ENCODE results near the gene DAPL1.
A peak's percentile ranks its signal among the peaks of the same experiment; 100 is the strongest.

Gene DAPL1

DNA sequence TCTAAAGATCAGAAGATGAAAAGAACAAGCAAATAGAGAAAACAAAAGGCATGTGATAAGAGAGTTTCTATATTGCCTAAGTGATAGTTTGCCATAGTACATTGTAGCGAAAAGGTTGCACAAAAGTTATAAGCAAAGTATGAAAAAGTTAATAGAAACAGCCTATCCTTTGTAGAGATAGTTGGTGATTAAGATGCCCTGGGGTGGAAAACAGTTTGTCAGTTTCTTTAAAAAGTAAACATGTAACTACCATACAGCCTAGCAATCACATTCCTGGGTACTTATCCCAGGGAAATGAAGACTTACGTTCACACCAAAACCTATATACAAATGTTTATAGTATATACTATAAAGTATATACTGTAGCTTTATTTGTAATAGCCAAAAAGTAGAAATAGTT is 16.9 kb upstream of the DAPL1 start:
- DNase-seq: no peak

GRCh38 chr2:158779621-158780020 is 15.5 kb upstream of the DAPL1 start:
- no peak for DNase-seq

DNA sequence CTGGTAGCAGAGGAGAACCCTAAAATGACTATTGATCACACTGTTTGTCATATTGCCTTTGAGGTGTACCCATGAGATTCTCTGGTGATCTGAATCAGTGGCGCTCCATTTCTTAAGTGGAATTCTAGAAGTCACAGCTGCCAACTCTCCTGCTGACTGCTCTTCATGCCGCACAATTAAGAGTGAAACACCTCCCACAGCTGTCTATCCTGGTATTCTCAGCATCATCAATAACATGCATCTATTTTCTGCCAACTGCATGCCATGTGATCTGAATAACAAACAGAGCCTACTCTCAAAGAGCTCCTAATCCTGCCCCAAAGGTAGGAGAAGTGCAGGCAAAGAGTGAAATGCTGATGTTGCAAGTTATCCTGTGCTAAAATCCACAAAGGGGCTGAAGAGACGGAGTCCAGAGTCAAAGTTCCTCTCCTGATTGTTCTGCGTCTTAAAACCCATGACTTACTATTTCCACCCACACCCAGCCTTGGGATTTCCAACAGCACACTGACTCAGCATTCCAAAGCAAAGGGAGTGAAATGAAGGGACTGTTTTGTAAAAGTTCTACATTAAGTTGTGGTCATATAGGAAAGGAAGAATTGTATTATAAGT is 13.7 kb upstream of the DAPL1 start:
- DNase-seq: no peak

DNA sequence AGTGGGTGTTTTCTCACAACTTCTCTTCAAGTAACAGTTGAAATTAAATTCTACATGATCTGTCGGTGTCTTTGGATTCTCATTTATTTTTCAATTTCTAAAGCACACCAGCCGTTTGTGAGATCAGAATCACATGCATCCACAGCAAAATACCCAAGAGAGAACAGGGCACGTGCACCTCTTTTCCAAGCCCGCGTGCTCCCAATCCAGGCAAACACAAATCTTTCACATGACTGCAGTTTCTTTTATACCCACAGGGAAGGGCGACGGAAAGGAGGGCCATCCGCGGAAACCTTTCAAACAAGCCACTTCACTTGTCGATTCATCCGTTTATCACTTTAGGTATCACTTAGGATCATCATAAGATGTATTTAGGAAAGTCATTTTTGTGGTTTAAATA is 13.0 kb upstream of the DAPL1 start:
- no peak for DNase-seq

DNA sequence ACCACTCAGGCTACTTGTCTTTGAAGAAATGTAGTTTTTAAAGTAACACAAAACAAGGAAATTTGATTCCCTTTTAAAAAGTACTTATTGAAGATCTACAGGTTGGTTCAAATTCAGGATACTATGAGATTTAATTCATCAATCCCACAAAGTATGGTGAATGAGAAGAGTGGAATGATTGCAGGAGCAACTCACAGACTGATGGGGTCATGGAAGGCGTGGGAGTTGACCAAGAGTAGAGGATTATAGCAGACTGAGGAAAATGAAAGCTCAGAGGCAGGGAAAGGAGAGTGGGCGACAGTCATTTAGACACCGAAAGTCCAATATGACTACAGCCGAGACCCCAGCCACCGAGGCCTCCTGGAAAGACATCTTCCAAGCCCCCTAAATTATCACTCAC is 12.5 kb upstream of the DAPL1 start:
- no peak for DNase-seq

DNA sequence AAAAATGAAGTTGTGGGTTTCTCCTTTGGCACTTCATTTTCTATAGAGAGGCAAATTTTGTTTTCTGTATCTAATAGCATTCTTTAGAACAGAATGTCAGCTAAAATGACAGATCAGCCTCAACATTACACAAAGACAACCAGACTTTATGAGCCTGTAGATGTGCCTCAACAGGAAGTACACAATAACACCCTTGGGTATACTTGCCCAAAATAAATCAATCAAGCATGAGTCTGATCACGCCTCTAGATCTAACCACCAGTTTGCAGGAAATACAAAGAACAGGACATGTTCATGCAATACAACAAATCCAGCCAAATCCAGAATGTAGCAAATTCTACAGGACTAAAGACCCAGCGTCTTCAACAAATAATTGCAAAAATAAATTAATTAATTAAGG is 11.2 kb upstream of the DAPL1 start:
- DNase-seq: peak in 1 of 5 experiments; percentile 13

GRCh38 chr2:158786897-158787296 is 8.2 kb upstream of the DAPL1 start:
- no peak for DNase-seq

- no peak for DNase-seq
Measured at GRCh38 chr2:158788951-158789350, 6.2 kb upstream of the DAPL1 start.

GRCh38 chr2:158796652-158797051 is 1.5 kb downstream of the DAPL1 start:
- no peak for DNase-seq

DNA sequence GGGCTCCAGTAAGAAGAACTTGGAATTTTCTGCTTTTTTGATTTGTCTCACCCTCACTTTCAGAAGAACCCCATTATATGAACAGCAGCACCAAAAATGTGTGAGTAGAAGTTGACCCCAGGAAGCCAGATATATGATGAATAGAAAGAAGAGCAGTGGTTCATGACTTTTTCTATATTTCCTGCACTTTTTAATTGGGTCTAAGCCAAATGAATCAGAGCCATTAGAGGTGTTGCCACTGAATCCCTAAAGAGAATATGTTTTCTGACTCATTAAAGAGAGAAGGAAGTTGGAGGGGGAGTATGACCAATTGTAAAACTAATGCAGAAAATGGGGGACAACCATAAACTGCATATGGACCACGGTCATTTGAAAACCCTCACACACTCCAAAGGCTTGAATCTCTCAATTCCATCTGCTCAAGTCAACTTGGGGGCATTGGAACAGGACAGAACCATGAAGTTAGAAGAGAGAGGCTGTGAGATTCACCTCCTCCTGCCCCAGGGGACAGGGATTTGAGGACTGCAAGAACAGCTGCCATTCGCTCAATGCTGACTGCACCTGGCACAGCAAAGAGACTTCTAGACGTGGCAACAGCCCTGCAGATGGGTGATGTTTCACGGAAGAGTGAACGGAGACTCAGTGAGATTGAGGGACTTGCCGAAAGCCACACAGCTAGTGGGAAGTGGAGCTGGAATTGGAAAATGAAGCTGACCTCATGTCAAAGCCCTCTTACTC is 3.0 kb downstream of the DAPL1 start:
- DNase-seq: no peak

- DNase-seq: no peak
Measured at GRCh38 chr2:158799181-158799580, 4.1 kb downstream of the DAPL1 start.

GRCh38 chr2:158803506-158803905 is 8.4 kb downstream of the DAPL1 start:
- no peak for DNase-seq

DNA sequence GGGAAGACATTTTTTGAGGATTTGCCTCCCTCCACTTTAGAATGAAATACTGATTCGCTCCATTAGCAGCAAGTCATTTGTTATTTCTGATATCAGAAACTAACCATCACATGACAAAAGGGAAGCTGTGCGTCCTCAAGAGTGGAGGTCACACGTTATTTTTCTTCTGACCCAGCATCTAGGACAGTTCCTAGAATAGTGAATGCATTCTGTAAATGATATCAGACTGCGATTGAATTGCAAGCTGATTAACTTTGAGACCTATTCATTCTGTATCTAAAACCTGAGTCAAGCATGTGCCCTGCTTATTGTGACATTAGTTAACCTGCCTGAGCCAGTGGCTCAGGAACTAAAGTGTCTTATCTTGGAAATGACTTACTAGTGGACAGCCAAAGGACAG is 10.1 kb downstream of the DAPL1 start:
- DNase-seq: no peak

DNA sequence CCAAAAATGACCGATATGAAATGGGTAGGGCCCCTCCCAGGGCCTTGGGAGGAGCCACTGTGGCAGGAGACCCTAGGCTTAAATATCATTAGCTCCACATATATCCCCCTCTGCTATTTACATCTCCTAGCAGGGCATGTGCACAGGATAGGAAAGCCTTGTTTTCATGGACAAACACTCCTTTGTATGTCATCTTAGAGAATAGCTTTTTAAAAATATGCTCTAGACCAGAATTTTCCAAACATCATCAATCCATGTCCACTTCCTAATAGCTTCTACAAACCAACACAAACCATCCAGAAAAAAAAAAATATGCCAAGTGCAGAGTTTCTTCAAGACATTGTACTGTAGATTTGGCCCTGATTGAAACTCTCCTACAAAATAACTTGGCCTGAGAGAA is 10.8 kb downstream of the DAPL1 start:
- DNase-seq: no peak

GRCh38 chr2:158806941-158807340 is 11.8 kb downstream of the DAPL1 start:
- DNase-seq: no peak

DNA sequence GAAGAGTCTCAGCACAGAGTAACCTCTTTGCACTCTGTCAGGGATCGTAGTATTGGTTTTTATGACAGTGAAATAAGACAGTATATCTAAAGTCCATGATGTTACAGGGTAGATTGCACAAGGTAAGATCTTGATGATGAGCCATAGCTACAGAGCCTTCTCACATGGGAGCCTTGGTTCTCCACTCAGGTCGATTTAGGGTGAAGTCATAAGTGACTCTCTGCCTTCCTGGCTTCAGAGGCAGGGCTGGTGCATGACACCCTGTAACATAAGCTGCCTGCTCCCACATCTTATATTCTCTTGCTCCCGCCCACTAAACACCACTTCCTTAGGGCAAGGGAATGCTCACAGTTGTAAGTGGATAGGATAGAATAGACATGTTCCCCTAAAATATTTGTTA is 13.3 kb downstream of the DAPL1 start:
- no peak for DNase-seq

- no peak for DNase-seq
Measured at GRCh38 chr2:158809816-158810215, 14.7 kb downstream of the DAPL1 start.

GRCh38 chr2:158810731-158811460 is 15.8 kb downstream of the DAPL1 start:
- DNase-seq: no peak

GRCh38 chr2:158815166-158815565 is 20.0 kb downstream of the DAPL1 start:
- DNase-seq: no peak

DNA sequence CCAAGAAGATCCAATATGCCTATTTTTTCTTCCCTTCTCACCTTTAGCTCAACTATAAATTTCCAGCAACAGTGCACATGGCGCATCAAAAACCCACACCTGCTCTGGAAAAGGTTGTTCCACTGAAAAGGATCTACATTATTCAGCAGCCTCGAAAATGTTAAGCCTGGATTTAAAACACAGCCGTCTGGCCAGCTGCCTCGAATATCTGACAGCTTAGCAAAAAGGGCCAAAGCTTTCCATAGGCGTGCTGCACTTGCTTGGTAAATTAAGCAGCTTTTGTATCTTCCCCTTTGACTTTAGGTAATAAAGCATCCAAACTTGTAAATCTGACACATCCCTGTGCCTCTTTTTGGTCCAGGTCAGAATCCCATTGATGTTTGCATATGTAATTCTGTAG is 20.5 kb downstream of the DAPL1 start:
- DNase-seq: no peak

DNA sequence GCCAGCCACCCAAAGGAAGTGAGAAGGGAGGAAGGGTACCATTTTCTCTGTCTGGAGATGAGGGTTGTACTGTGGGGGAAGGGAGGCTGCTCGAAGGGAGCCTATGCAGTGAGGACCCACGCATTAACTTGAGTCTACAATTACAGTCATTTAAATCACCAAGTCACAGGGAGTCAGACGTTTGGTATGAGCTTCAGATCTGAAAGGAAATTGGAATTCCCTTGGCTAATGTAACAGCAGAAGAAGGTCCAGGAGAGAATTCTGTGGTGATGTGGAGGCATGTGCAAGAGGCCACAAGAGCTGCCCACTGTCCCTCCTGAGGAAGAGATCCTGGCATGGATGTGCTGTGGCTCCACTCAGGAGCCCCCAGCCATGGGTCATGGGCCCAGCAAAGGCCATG is 22.5 kb downstream of the DAPL1 start:
- no peak for DNase-seq

DNA sequence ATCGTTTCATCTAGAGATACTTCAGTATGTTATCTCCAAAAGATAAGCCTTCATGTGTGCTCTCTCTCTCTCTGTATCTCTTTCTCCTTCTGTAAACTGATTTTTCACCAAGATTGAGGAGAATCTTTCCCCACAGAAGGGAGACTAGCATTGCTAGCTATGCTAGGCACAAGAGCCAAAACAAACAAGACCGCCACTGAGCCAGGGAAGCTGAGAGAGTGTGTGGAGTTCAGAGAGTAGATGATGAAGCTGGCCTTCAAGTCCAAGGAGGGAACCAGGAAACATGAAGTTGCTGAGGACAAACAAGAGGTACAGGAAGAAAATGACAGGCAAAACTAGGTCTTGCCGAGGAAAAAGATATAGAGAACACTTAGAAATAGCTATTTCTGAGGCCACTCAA is 23.4 kb downstream of the DAPL1 start:
- DNase-seq: no peak

DNA sequence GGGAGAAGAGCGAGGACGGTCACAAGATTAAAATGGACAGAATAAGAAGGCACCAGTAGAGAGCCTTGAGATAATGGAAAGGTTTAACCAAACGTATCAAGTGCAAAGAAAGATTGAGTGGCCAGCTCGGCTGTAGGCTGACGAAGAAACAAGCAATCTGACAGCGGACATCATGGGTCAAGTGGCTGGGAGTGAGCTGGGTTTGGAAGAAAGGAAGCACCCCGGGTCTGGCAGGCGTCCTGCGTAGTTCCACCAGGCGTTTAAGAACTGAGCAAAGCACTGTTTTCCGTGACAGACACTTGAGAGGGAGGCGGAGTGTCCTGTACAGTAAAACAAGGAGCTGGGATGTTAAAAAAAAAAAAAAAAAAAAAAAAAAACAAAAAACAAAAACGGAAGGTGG is 27.1 kb downstream of the DAPL1 start:
- DNase-seq: no peak
